ENCODE data around the gene TM9SF1. TPM values are rescaled to one million over a fixed set of nuclear protein-coding genes. Genes with fewer than 3 reads are reported as not detected.

Gene TM9SF1
- total and polyA plus RNA-seq, 2 of the 4 experiments (the other 2 are of a cell fraction): 40.4 to 65.6 TPM

DNA sequence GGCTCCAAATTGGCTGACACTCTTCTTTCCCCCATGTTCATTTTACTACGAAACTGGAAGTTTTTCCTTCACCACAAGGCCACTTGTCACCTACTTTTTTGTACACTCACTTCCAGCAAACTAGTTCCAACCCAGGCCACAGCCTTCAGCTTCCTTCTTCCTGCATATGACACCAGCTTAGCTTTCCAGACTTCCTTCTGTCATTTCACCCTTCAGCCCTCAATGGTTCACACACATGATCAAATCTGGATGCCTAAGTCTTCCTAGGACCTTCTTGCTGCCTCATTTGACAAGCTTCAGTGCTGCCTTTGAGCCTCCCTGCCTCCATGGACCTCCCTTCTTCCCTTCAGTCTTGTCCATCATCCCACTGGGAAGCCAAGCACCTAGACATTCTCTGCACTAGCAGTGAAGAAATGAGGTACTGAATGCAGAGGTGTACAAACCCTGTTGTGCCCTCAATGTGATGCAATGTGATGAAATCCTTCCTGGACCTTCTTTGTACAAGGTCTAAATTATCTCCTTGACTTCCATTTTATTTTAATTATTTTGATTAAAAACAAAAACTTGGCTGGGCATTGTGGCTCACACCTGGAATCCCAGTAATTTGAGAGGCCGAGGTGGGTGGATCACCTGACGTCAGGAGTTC is 27.6 kb downstream of the TM9SF1 start:
- Histone ChIP-seq H3K23ac (ENCODE audit: low read depth, low read length) (no peak overlapping the region), H3K9me1 (ENCODE audit: insufficient read depth, low read length) (peaks cover 5% of the 10 kb centered on the region; the same call in 1 of the 2 replicates), H2AFZ (replicated peaks; ENCODE audit: low read length, poor library complexity) (no peak overlapping the region), H2AK5ac (ENCODE audit: low read depth, low read length) (no peak overlapping the region), H2BK120ac (ENCODE audit: low read depth, low read length) (no peak overlapping the region), H3K14ac (replicated peaks; ENCODE audit: low read depth, low read length) (no peak overlapping the region), H3K4ac (ENCODE audit: low read depth, low read length) (no peak overlapping the region), H4K91ac (ENCODE audit: insufficient read depth, low read depth, low read length) (no peak overlapping the region), H2AK9ac (replicated peaks; ENCODE audit: low read depth, low read length, poor library complexity) (no peak overlapping the region), H3K4me2 (ENCODE audit: low read depth, low read length) (no peak overlapping the region), H3K9me3 (ENCODE audit: control insufficient read depth, insufficient read depth, low read length) (no peaks in the 10 kb centered on the region), H2BK5ac (ENCODE audit: low read depth, low read length, poor library complexity, severe bottlenecking) (no peak overlapping the region), H4K8ac (ENCODE audit: low read depth in 2 of 2, low read length in 2 of 2) (no peak overlapping the region), H3K56ac (ENCODE audit: extremely low read depth, insufficient read depth, low read length) (no peak overlapping the region), H4K5ac (ENCODE audit: low read depth, low read length) (no peak overlapping the region), H3K4me1 (ENCODE audit: control insufficient read depth, insufficient read depth, low read length) (no peaks in the 10 kb centered on the region), H2BK20ac (ENCODE audit: low read depth, low read length) (no peak overlapping the region), H3K18ac (ENCODE audit: low read depth, low read length) (no peak overlapping the region), H4K20me1 (ENCODE audit: insufficient read depth, low read length) (no peaks in the 10 kb centered on the region), H3K79me1 (ENCODE audit: low read depth in 1 of 2, low read length in 2 of 2) (peaks cover 6 to 25% of the 10 kb centered on the region in 2 experiments; a peak in 3 of 4 replicates), H3K9ac (ENCODE audit: low read depth, low read length) (no peak overlapping the region), H2BK15ac (ENCODE audit: low read depth, low read length) (no peak overlapping the region), H3K27ac (ENCODE audit: insufficient read depth, low read length) (no peak overlapping the region), H3K4me3 (ENCODE audit: insufficient read depth, low read depth, low read length) (no peak overlapping the region), H3K27me3 (ENCODE audit: control insufficient read depth, insufficient read depth, low read length) (no peaks in the 10 kb centered on the region), H3K36me3 (ENCODE audit: control insufficient read depth, insufficient read depth, low read length) (peaks cover 55% of the 10 kb centered on the region)
- in situ Hi-C loops (cut with MboI; ENCODE audit: low sequenced_read_pairs): no loop called here
- no peak for TF ChIP-seq MAZ (IDR thresholded peaks at IDR 0.05; ENCODE audit: borderline replicate concordance, low read depth, low read length)
- TF ChIP-seq CHD1 (IDR thresholded peaks at IDR 0.05; ENCODE audit: low read depth, low read length): no peak
- TF ChIP-seq BHLHE40 (IDR thresholded peaks at IDR 0.05; ENCODE audit: low read depth, low read length): no peak
- 0 out of 2 replicates have a peak, but pooled peaks have one; percentile 46 for TF ChIP-seq CEBPB (IDR thresholded peaks at IDR 0.05; ENCODE audit: low read depth, low read length)
- 100% methylated on average over 1 of the region's 3 CpGs; no CpG with 5 or more reads in 1 of the 2 experiments for WGBS, 2 experiments (ENCODE audit: extremely low coverage in 2 of 2, insufficient read length in 1 of 2)
- DNase-seq (no peak), ATAC-seq (ENCODE audit: low read depth) (no peak)
- ChIA-PET POLR2A (ENCODE audit: unreplicated experiment) (no interaction called here), CTCF (no interaction called here)
- dilution Hi-C loops (cut with HindIII; ENCODE audit: low sequenced_read_pairs, unreplicated experiment): no loop called here
- no TSS peak for BruUV-seq (replicated peaks)
- intact Hi-C loops (cut with micrococcal nuclease): no loop called here
